ENCODE measurements around the gene OR7A10.
"Not testable (repeated sequence)": the region's sequence is repeated elsewhere in the genome, so short reads cannot be mapped to it uniquely, and the experiment has no call there.

Gene OR7A10

GRCh38 chr19:14795078-14795721 is 53.5 kb downstream of the OR7A10 start:
- DNase-seq (ENCODE audit: low read depth in 2 of 2), result no peak

GRCh38 chr19:14792250-14792649 is 56.5 kb downstream of the OR7A10 start:
- DNase-seq (ENCODE audit: low read depth in 2 of 2), result not testable (repeated sequence)

Data from activated CD4-positive, alpha-beta T cell treated with anti-CD3 and anti-CD28 coated beads for 24 hours (primary cell).